ENCODE measurements around the gene IGSF10.
"Not testable (repeated sequence)": the region's sequence is repeated elsewhere in the genome, so short reads cannot be mapped to it uniquely, and the experiment has no call there.

Gene IGSF10
- 0 reads per million in 3 experiments for total RNA-seq

- DNase-seq = no peak
These were observed at the start of gene IGSF10 for GRCh38 chr3:151460774-151461450. Gene IGSF10 (minus strand): TSS chr3:151461061. CDS start chr3:151458709, 2,352 bp downstream.

GRCh38 chr3:151509468-151510135 lies 48.7 kb upstream of the IGSF10 start:
- DNase-seq = not testable (repeated sequence)

GRCh38 chr3:151504606-151505005 lies 43.7 kb upstream of the IGSF10 start:
- DNase-seq = no peak

GRCh38 chr3:151503074-151503473 lies 42.2 kb upstream of the IGSF10 start:
- DNase-seq = no peak

- DNase-seq = no peak
These were observed 41.2 kb upstream of the IGSF10 start for GRCh38 chr3:151501923-151502632.

GRCh38 chr3:151501171-151501922 lies 40.5 kb upstream of the IGSF10 start:
- no peak for DNase-seq

- no peak for DNase-seq
These were observed 38.3 kb upstream of the IGSF10 start for GRCh38 chr3:151499168-151499567.

- DNase-seq = no peak
These were observed 30.7 kb upstream of the IGSF10 start for GRCh38 chr3:151491525-151491924.

- not testable (repeated sequence) for DNase-seq
These were observed 27.0 kb upstream of the IGSF10 start for GRCh38 chr3:151487833-151488232.

GRCh38 chr3:151483961-151484520 lies 23.2 kb upstream of the IGSF10 start:
- no peak for DNase-seq

- no peak for DNase-seq
These were observed 22.6 kb upstream of the IGSF10 start for GRCh38 chr3:151483488-151483887.

GRCh38 chr3:151480492-151480891 lies 19.6 kb upstream of the IGSF10 start:
- DNase-seq = no peak

GRCh38 chr3:151479452-151479851 lies 18.6 kb upstream of the IGSF10 start:
- no peak for DNase-seq

GRCh38 chr3:151478335-151478697 lies 17.5 kb upstream of the IGSF10 start:
- DNase-seq = no peak

- DNase-seq = no peak
These were observed 16.9 kb upstream of the IGSF10 start for GRCh38 chr3:151477591-151478334.

GRCh38 chr3:151476344-151477018 lies 15.6 kb upstream of the IGSF10 start:
- no peak for DNase-seq

GRCh38 chr3:151468284-151468917 lies 7.5 kb upstream of the IGSF10 start:
- peak; percentile 26 for DNase-seq

- DNase-seq = no peak
These were observed 6.2 kb upstream of the IGSF10 start for GRCh38 chr3:151467069-151467468.

- no peak for DNase-seq
These were observed 2.1 kb upstream of the IGSF10 start for GRCh38 chr3:151462991-151463390.

- no peak for DNase-seq
These were observed 1.5 kb upstream of the IGSF10 start for GRCh38 chr3:151462278-151462780.

GRCh38 chr3:151460228-151460627 lies 633 bp downstream of the IGSF10 start:
- DNase-seq = no peak
